H1 (cell line): ENCODE measurements around the gene FCRLA. TPM values are rescaled to one million over a fixed set of nuclear protein-coding genes. Genes with fewer than 3 reads are reported as not detected.
A peak's percentile ranks its signal among the peaks of the same experiment; 100 is the strongest.

Experiments used
- ASH2L ChIP-seq: fragments of 200-600, 300-600 bp; sonication (generic); IDR thresholded peaks from one replicate; pipeline ENCODE4 v1.7.1; 2017; ENCODE audit warnings: low read length
- BCL11A ChIP-seq, 2 experiments: IDR thresholded peaks; one replicate each; pipeline ENCODE4 v1.6.1; 2011; ENCODE audit warnings: low read depth in 2 of 2, low read length in 2 of 2, mild to moderate bottlenecking in 2 of 2
- CBX5 ChIP-seq: fragments of 300-800, 300-1000 bp; sonication (generic); IDR thresholded peaks from 2 replicates; pipeline ENCODE4 v1.7.1; 2016; ENCODE audit warnings: antibody characterized with exemption, low read length, low read depth
- CHD1 ChIP-seq: IDR thresholded peaks from 2 replicates; pipeline ENCODE4 v1.6.1; 2012; ENCODE audit warnings: low read depth, low read length, improper control_type of control experiment
- CTCF ChIP-seq, 3 experiments: IDR thresholded peaks; 1 replicate in 2 of 3; 2 replicates in 1 of 3; pipeline versions ENCODE4 v1.5.1 to v1.6.1; 2011; ENCODE audit warnings: low read length in 3 of 3, mild to moderate bottlenecking in 3 of 3, inconsistent platforms in 2 of 3, low read depth in 1 of 3, moderate library complexity in 1 of 3; ENCODE audit not compliant: insufficient read depth in 1 of 3; ENCODE audit errors: control extremely low read depth in 1 of 3
- E2F6 ChIP-seq: IDR thresholded peaks from 2 replicates; pipeline ENCODE4 v1.6.1; 2012; ENCODE audit warnings: inconsistent platforms
- EGR1 ChIP-seq: IDR thresholded peaks from 2 replicates; pipeline ENCODE4 v1.6.1; 2011; ENCODE audit warnings: low read depth, low read length, borderline replicate concordance
- EZH2 ChIP-seq: fragments of 200-600 bp; sonication (generic); IDR thresholded peaks from 2 replicates; pipeline ENCODE4 v1.7.1; 2012; ENCODE audit warnings: low read depth, mild to moderate bottlenecking, moderate library complexity, low read length, inconsistent platforms; ENCODE audit not compliant: severe bottlenecking
- GTF2F1 ChIP-seq: IDR thresholded peaks from 2 replicates; pipeline ENCODE4 v1.6.1; 2012; ENCODE audit warnings: low read depth, low read length, improper control_type of control experiment, borderline replicate concordance
- KDM4A ChIP-seq: IDR thresholded peaks from one replicate; pipeline ENCODE4 v1.7.1; 2012; ENCODE audit warnings: low read depth, mild to moderate bottlenecking, moderate library complexity, low read length, inconsistent platforms; ENCODE audit not compliant: severe bottlenecking
- MAX ChIP-seq: IDR thresholded peaks from 2 replicates; pipeline ENCODE4 v1.6.1; 2012; ENCODE audit warnings: inconsistent platforms
- NANOG ChIP-seq: IDR thresholded peaks from 2 replicates; pipeline ENCODE4 v1.6.1; 2011; ENCODE audit warnings: low read length, low read depth, mild to moderate bottlenecking, inconsistent platforms; ENCODE audit not compliant: insufficient read depth, poor library complexity, severe bottlenecking
- POU5F1 ChIP-seq: IDR thresholded peaks from 2 replicates; pipeline ENCODE4 v1.6.1; 2011; ENCODE audit warnings: low read depth, mild to moderate bottlenecking, low read length, moderate library complexity
- RBBP5 ChIP-seq: IDR thresholded peaks from 2 replicates; pipeline ENCODE4 v1.7.1; 2012; ENCODE audit warnings: low read depth, mild to moderate bottlenecking, inconsistent platforms, low read length, moderate library complexity, borderline replicate concordance
- SAP30 ChIP-seq: fragments of 300-600 bp; sonication (generic); IDR thresholded peaks from 2 replicates; pipeline ENCODE4 v1.7.1; 2012; ENCODE audit warnings: low read length, moderate library complexity, mild to moderate bottlenecking, inconsistent platforms; ENCODE audit not compliant: insufficient read depth, insufficient replicate concordance
- SIN3A ChIP-seq, 2 experiments: IDR thresholded peaks in 1 of 2; conservative IDR thresholded peaks in 1 of 2; 2 replicates each; pipeline ENCODE4 v1.6.1; 2011 to 2012; ENCODE audit warnings: low read length in 2 of 2, improper control_type of control experiment in 1 of 2, low read depth in 1 of 2, mild to moderate bottlenecking in 1 of 2
- TAF7 ChIP-seq: optimal IDR thresholded peaks from 2 replicates; pipeline ENCODE3; 2011; ENCODE audit warnings: low read depth, mild to moderate bottlenecking, inconsistent platforms, low read length, moderate library complexity, borderline replicate concordance
- TEAD4 ChIP-seq: IDR thresholded peaks from 2 replicates; pipeline ENCODE4 v1.6.1; 2012; ENCODE audit warnings: low read depth, low read length, inconsistent platforms, mixed read lengths
- YY1 ChIP-seq: IDR thresholded peaks from 2 replicates; pipeline ENCODE4 v1.6.1; 2011; ENCODE audit warnings: low read depth, mild to moderate bottlenecking, low read length
- polyA plus RNA-seq, 7 experiments: library from polyadenylated mRNA; depleted of rRNA in 3 of 7; stranded (reverse) in 5 of 7; unstranded in 2 of 7; fragments of >200 nt in 5 of 7; fragments of 200-250 nt in 2 of 7; gene quantifications; 1 replicate in 5 of 7; 2 replicates in 1 of 7; 4 replicates in 1 of 7; pipeline versions ENCODE4 v1.2.1 to v1.2.3, GENCODE V29; 2011 to 2013; ENCODE audit warnings: missing spikeins in 2 of 7, mixed read lengths in 2 of 7
- total RNA-seq: library from RNA; stranded (reverse); fragmentation: NEBNext Ultra II Directional; extraction: Animal tissue kit (Norgen Biotek cat#: 25700); gene quantifications from 2 replicates; pipeline ENCODE4 v1.2.1, GENCODE V29; 2021

FCRLA gene
- total and polyA plus RNA-seq, 2 of the 8 experiments (the other 6 are each of a cell fraction or from before 2014, with no cell fraction given), result not detected

GRCh38 chr1:161749509-161750407, 42.7 kb downstream of the FCRLA start, which contains the start of gene DUSP12 (continued):
- TF ChIP-seq CTCF (IDR thresholded peaks at IDR 0.05; ENCODE audit: control extremely low read depth in 1 of 3, insufficient read depth in 1 of 3, low read depth in 1 of 3, low read length in 3 of 3), result peak in 2 of 3 experiments; percentile 12 to 15; a peak in 2 of 4 replicates
- no peak for TF ChIP-seq POU5F1
- no peak for TF ChIP-seq CBX5
- peak; percentile 98 for TF ChIP-seq YY1
- peak; percentile 91 for TF ChIP-seq ASH2L
- TF ChIP-seq TEAD4, result 0 out of 2 replicates have a peak, but pooled peaks have one; percentile 63
- TF ChIP-seq E2F6, result peak; percentile 61
- TF ChIP-seq SAP30, result no peak
- peak; percentile 81 for TF ChIP-seq TAF7
- TF ChIP-seq KDM4A, result peak; percentile 66
- TF ChIP-seq MAX, result peak; percentile 82
- no peak for TF ChIP-seq BCL11A (IDR thresholded peaks at IDR 0.05; ENCODE audit: low read depth in 2 of 2, low read length in 2 of 2)
- TF ChIP-seq EGR1, result peak; percentile 58; the same call in 1 of the 2 replicates
- TF ChIP-seq NANOG, result peak; percentile 24
- TF ChIP-seq GTF2F1, result no peak
- peak; percentile 41 to 78; a peak in 2 of 4 replicates for TF ChIP-seq SIN3A (conservative IDR thresholded peaks at IDR 0.05 in 1 of 2, IDR thresholded peaks at IDR 0.05 in 1 of 2; ENCODE audit: low read depth in 1 of 2, low read length in 2 of 2)
- TF ChIP-seq CHD1, result no peak
- TF ChIP-seq EZH2, result no peak
- TF ChIP-seq RBBP5, result peak; percentile 75; the same call in 1 of the 2 replicates
